ENCODE measurements around the gene VTN.

- TF ChIP-seq, protein P1, sequence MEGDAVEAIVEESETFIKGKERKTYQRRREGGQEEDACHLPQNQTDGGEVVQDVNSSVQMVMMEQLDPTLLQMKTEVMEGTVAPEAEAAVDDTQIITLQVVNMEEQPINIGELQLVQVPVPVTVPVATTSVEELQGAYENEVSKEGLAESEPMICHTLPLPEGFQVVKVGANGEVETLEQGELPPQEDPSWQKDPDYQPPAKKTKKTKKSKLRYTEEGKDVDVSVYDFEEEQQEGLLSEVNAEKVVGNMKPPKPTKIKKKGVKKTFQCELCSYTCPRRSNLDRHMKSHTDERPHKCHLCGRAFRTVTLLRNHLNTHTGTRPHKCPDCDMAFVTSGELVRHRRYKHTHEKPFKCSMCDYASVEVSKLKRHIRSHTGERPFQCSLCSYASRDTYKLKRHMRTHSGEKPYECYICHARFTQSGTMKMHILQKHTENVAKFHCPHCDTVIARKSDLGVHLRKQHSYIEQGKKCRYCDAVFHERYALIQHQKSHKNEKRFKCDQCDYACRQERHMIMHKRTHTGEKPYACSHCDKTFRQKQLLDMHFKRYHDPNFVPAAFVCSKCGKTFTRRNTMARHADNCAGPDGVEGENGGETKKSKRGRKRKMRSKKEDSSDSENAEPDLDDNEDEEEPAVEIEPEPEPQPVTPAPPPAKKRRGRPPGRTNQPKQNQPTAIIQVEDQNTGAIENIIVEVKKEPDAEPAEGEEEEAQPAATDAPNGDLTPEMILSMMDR (IDR thresholded peaks at IDR 0.05; ENCODE audit: poor library complexity, severe bottlenecking): no peak
- TF ChIP-seq EZH2 (IDR thresholded peaks at IDR 0.05; ENCODE audit: borderline replicate concordance, insufficient read depth, low read length, poor library complexity, severe bottlenecking): no peak
Measured at GRCh38 chr17:28343491-28343932, 26.6 kb downstream of the VTN start.
